Fibroblast of pulmonary artery (primary cell): ENCODE data around the gene P2RY2.

ENCODE experiments used
- DNase-seq: peaks from one replicate; pipeline ENCODE4 v3.0.0-alpha.2; 2010; ENCODE audit warnings: low read depth
- H3K4me3 ChIP-seq: replicated peaks from 2 replicates; pipeline ENCODE4 v1.5.1; 2011; ENCODE audit warnings: low read depth, mild to moderate bottlenecking, control low read depth, low read length, moderate library complexity
- CTCF ChIP-seq: IDR thresholded peaks from 2 replicates; pipeline ENCODE4 v1.5.1; 2011; ENCODE audit warnings: mild to moderate bottlenecking, control low read depth, low read length, inconsistent platforms; ENCODE audit errors: missing control alignments

Gene P2RY2

GRCh38 chr11:73249853-73250783 is 32.0 kb downstream of the P2RY2 start:
- DNase-seq = peak; percentile 24
- no peak for TF ChIP-seq CTCF
- no peak overlapping the region for H3K4me3 ChIP-seq

- TF ChIP-seq CTCF = no peak
- no peak for DNase-seq
- H3K4me3 ChIP-seq = no peak overlapping the region
These were observed 34.6 kb downstream of the P2RY2 start for GRCh38 chr11:73252577-73253191.

- no peak for TF ChIP-seq CTCF
- peak; percentile 87 for DNase-seq
- H3K4me3 ChIP-seq = no peak overlapping the region
These were observed 39.4 kb downstream of the P2RY2 start for GRCh38 chr11:73257342-73258103.

GRCh38 chr11:73258104-73259035 is 40.3 kb downstream of the P2RY2 start:
- no peak for TF ChIP-seq CTCF
- DNase-seq = no peak

GRCh38 chr11:73259406-73260126 is 41.5 kb downstream of the P2RY2 start:
- no peak for DNase-seq
- H3K4me3 ChIP-seq = no peak overlapping the region
- no peak for TF ChIP-seq CTCF

More at GRCh38 chr11:73258104-73259035, 40.3 kb downstream of the P2RY2 start:
- no peak overlapping the region for H3K4me3 ChIP-seq

GRCh38 chr11:73260127-73260457 is 42.0 kb downstream of the P2RY2 start:
- no peak overlapping the region for H3K4me3 ChIP-seq
- DNase-seq = no peak
- no peak for TF ChIP-seq CTCF
